ENCODE data around the gene GAL. TPM values are rescaled to one million over a fixed set of nuclear protein-coding genes. Genes with fewer than 3 reads are reported as not detected.

The GAL gene
- total and polyA plus RNA-seq, 2 experiments from 2014 or later = 80.9 to 691 TPM

DNA sequence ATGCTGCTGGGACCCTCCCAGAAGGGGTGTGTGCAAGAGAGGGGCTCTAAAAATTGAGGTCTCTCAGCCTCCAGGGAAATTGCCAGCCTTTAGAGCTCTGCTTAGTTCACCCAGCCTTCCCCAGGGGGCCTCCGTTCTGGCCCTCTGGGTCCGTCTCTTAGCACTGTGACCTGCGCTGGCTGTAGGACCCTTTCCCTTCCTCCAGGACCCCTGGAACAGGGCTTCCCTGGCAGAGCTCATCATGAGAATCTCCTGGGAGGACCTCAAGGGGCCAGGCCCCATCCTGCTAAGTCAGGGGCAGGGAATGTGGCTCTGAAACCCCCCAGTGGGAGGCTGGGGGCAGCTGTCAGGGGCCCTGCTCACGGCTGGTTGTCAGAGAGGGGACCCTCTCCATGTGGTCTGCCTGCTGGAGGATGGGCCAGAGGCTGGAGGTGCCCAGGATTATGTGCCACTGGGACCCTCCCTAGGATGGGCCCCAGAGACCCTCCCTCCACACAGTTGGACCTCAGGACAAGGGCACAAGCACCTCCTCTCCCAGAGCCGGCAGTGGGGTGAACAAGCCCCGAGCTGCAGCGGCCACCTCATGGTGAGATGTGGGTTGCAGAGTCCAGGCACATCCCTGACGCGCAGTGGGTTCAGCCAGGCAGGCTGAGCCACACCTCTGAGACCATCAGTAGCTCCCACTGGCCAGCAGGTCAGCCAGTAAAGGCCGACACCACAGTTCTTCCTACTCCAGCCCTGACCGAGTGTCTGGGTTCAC lies 27.1 kb upstream of the GAL start:
- H3K9me2 ChIP-seq (ENCODE audit: insufficient read depth) = no peaks in the 10 kb centered on the region
- DNase-seq (ENCODE audit: low spot score) = no peak
- H3K36me3 ChIP-seq (ENCODE audit: insufficient read depth) = no peaks in the 10 kb centered on the region
- Mint-ChIP-seq H3K36me3 (ENCODE audit: low read depth) (peaks cover 8% of the 10 kb centered on the region; the same call in 2 of the 3 replicates), H3K27me3 (ENCODE audit: insufficient read depth, low read depth, poor library complexity) (peaks cover 10% of the 10 kb centered on the region), H3K27ac (no peak overlapping the region), H3K4me1 (no peaks in the 10 kb centered on the region; the same call in 2 of the 3 replicates), H3K4me3 (no peak overlapping the region), H3K9me3 (peaks cover 19% of the 10 kb centered on the region)
- H3K4me3 ChIP-seq = no peak overlapping the region
- no peaks in the 10 kb centered on the region for H3K27me3 ChIP-seq (ENCODE audit: insufficient read depth)
- peaks cover 5% of the 10 kb centered on the region; the same call in 1 of the 2 replicates for H3F3A ChIP-seq (replicated peaks; ENCODE audit: low read depth)
- TF ChIP-seq POLR2AphosphoS5 (IDR thresholded peaks at IDR 0.05; ENCODE audit: low read depth) (no peak), EZH2 (IDR thresholded peaks at IDR 0.05; ENCODE audit: low read depth, unreplicated experiment) (no peak), STAT1 (IDR thresholded peaks at IDR 0.05; ENCODE audit: unreplicated experiment) (no peak), JUNB (IDR thresholded peaks at IDR 0.05; ENCODE audit: unreplicated experiment) (no peak), EZH2phosphoT487 (IDR thresholded peaks at IDR 0.05; ENCODE audit: unreplicated experiment) (no peak), NANOG (IDR thresholded peaks at IDR 0.05; ENCODE audit: borderline replicate concordance) (no peak), ZNF331 (CRISPR knock-in tag; IDR thresholded peaks at IDR 0.05; ENCODE audit: low read depth) (no peak), ZNF114 (CRISPR knock-in tag; IDR thresholded peaks at IDR 0.05) (no peak), CREB1 (CRISPR knock-in tag; IDR thresholded peaks at IDR 0.05; ENCODE audit: low read depth) (no peak)
- TF ChIP-seq, protein P1, sequence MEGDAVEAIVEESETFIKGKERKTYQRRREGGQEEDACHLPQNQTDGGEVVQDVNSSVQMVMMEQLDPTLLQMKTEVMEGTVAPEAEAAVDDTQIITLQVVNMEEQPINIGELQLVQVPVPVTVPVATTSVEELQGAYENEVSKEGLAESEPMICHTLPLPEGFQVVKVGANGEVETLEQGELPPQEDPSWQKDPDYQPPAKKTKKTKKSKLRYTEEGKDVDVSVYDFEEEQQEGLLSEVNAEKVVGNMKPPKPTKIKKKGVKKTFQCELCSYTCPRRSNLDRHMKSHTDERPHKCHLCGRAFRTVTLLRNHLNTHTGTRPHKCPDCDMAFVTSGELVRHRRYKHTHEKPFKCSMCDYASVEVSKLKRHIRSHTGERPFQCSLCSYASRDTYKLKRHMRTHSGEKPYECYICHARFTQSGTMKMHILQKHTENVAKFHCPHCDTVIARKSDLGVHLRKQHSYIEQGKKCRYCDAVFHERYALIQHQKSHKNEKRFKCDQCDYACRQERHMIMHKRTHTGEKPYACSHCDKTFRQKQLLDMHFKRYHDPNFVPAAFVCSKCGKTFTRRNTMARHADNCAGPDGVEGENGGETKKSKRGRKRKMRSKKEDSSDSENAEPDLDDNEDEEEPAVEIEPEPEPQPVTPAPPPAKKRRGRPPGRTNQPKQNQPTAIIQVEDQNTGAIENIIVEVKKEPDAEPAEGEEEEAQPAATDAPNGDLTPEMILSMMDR (conservative IDR thresholded peaks at IDR 0.05; ENCODE audit: low read depth in 2 of 2) = no peak
- TF ChIP-seq, protein P2, sequence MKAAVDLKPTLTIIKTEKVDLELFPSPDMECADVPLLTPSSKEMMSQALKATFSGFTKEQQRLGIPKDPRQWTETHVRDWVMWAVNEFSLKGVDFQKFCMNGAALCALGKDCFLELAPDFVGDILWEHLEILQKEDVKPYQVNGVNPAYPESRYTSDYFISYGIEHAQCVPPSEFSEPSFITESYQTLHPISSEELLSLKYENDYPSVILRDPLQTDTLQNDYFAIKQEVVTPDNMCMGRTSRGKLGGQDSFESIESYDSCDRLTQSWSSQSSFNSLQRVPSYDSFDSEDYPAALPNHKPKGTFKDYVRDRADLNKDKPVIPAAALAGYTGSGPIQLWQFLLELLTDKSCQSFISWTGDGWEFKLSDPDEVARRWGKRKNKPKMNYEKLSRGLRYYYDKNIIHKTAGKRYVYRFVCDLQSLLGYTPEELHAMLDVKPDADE (IDR thresholded peaks at IDR 0.05) = no peak
- TF ChIP-seq, protein P3, sequence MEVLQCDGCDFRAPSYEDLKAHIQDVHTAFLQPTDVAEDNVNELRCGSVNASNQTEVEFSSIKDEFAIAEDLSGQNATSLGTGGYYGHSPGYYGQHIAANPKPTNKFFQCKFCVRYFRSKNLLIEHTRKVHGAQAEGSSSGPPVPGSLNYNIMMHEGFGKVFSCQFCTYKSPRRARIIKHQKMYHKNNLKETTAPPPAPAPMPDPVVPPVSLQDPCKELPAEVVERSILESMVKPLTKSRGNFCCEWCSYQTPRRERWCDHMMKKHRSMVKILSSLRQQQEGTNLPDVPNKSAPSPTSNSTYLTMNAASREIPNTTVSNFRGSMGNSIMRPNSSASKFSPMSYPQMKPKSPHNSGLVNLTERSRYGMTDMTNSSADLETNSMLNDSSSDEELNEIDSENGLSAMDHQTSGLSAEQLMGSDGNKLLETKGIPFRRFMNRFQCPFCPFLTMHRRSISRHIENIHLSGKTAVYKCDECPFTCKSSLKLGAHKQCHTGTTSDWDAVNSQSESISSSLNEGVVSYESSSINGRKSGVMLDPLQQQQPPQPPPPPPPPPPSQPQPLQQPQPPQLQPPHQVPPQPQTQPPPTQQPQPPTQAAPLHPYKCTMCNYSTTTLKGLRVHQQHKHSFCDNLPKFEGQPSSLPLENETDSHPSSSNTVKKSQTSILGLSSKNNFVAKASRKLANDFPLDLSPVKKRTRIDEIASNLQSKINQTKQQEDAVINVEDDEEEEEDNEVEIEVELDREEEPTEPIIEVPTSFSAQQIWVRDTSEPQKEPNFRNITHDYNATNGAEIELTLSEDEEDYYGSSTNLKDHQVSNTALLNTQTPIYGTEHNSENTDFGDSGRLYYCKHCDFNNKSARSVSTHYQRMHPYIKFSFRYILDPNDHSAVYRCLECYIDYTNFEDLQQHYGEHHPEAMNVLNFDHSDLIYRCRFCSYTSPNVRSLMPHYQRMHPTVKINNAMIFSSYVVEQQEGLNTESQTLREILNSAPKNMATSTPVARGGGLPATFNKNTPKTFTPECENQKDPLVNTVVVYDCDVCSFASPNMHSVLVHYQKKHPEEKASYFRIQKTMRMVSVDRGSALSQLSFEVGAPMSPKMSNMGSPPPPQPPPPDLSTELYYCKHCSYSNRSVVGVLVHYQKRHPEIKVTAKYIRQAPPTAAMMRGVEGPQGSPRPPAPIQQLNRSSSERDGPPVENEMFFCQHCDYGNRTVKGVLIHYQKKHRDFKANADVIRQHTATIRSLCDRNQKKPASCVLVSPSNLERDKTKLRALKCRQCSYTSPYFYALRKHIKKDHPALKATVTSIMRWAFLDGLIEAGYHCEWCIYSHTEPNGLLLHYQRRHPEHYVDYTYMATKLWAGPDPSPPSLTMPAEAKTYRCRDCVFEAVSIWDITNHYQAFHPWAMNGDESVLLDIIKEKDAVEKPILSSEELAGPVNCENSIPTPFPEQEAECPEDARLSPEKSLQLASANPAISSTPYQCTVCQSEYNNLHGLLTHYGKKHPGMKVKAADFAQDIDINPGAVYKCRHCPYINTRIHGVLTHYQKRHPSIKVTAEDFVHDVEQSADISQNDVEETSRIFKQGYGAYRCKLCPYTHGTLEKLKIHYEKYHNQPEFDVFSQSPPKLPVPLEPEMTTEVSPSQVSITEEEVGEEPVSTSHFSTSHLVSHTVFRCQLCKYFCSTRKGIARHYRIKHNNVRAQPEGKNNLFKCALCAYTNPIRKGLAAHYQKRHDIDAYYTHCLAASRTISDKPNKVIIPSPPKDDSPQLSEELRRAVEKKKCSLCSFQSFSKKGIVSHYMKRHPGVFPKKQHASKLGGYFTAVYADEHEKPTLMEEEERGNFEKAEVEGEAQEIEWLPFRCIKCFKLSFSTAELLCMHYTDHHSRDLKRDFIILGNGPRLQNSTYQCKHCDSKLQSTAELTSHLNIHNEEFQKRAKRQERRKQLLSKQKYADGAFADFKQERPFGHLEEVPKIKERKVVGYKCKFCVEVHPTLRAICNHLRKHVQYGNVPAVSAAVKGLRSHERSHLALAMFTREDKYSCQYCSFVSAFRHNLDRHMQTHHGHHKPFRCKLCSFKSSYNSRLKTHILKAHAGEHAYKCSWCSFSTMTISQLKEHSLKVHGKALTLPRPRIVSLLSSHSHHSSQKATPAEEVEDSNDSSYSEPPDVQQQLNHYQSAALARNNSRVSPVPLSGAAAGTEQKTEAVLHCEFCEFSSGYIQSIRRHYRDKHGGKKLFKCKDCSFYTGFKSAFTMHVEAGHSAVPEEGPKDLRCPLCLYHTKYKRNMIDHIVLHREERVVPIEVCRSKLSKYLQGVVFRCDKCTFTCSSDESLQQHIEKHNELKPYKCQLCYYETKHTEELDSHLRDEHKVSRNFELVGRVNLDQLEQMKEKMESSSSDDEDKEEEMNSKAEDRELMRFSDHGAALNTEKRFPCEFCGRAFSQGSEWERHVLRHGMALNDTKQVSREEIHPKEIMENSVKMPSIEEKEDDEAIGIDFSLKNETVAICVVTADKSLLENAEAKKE (CRISPR knock-in tag; IDR thresholded peaks at IDR 0.05) = no peak
- TF ChIP-seq, protein P4, sequence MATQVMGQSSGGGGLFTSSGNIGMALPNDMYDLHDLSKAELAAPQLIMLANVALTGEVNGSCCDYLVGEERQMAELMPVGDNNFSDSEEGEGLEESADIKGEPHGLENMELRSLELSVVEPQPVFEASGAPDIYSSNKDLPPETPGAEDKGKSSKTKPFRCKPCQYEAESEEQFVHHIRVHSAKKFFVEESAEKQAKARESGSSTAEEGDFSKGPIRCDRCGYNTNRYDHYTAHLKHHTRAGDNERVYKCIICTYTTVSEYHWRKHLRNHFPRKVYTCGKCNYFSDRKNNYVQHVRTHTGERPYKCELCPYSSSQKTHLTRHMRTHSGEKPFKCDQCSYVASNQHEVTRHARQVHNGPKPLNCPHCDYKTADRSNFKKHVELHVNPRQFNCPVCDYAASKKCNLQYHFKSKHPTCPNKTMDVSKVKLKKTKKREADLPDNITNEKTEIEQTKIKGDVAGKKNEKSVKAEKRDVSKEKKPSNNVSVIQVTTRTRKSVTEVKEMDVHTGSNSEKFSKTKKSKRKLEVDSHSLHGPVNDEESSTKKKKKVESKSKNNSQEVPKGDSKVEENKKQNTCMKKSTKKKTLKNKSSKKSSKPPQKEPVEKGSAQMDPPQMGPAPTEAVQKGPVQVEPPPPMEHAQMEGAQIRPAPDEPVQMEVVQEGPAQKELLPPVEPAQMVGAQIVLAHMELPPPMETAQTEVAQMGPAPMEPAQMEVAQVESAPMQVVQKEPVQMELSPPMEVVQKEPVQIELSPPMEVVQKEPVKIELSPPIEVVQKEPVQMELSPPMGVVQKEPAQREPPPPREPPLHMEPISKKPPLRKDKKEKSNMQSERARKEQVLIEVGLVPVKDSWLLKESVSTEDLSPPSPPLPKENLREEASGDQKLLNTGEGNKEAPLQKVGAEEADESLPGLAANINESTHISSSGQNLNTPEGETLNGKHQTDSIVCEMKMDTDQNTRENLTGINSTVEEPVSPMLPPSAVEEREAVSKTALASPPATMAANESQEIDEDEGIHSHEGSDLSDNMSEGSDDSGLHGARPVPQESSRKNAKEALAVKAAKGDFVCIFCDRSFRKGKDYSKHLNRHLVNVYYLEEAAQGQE (IDR thresholded peaks at IDR 0.05; ENCODE audit: unreplicated experiment) = no peak
- peak overlapping the region; percentile 95; the same call in 1 of the 2 replicates for H2AFZ ChIP-seq
- no peak overlapping the region for H3K4me2 ChIP-seq
- no peak for ATAC-seq
- no peak overlapping the region for H3K27ac ChIP-seq (ENCODE audit: low read depth)
- H3K79me2 ChIP-seq (replicated peaks; ENCODE audit: insufficient read depth) = no peaks in the 10 kb centered on the region
- no peaks in the 10 kb centered on the region for H3K4me1 ChIP-seq (ENCODE audit: insufficient read depth)
- H4K20me1 ChIP-seq (replicated peaks; ENCODE audit: insufficient read depth) = no peaks in the 10 kb centered on the region

All from GM23338 (cell line).